GM19099 (cell line): ENCODE data around the gene CRIM1.

Experiments
- POLR2A ChIP-seq: IDR thresholded peaks from 3 replicates; pipeline ENCODE4 v1.6.1; 2011; ENCODE audit warnings: low read depth; ENCODE audit not compliant: insufficient read length; ENCODE audit errors: extremely low read depth

The CRIM1 gene

GRCh38 chr2:36539631-36540030 is 184.1 kb downstream of the CRIM1 start:
- no peak for TF ChIP-seq POLR2A

- TF ChIP-seq POLR2A, result no peak
These were observed 185.6 kb downstream of the CRIM1 start for GRCh38 chr2:36540986-36541754.

GRCh38 chr2:36541891-36542595 is 186.5 kb downstream of the CRIM1 start:
- TF ChIP-seq POLR2A, result no peak

DNA sequence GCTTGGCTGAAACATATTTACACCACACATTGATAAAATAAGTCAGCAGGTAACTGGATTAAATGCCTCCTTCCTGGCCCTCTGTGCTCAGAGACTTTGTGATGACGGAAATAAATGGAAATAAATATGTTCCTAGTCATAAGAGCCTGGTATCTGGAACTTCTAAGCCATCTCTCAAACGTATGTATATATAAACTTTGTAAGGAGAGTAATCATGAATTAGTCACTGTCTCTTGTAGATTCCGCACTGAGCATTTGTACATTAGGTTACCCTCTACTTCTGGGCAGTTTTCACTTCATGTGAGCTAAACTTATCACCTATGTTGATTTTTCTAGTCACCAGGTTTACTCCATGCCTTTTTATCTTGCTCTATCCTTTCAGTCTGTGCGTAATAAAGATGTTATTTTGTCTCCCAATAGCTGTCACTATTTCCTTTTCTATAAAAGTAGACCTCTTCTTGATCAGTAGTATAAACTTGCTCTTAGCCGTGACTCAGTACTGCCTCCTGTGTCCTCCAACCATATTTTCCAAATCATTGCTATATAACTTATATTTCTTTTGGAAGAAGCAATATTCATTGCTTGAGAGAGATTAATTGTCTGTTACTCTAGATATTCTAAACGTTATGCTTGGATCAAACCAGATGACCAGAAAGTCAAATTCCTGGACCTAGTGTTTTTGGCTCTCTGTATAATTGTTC is 189.2 kb downstream of the CRIM1 start:
- no peak for TF ChIP-seq POLR2A

GRCh38 chr2:36545871-36546416 is 190.4 kb downstream of the CRIM1 start:
- TF ChIP-seq POLR2A, result no peak

- TF ChIP-seq POLR2A, result no peak
These were observed 192.3 kb downstream of the CRIM1 start for GRCh38 chr2:36547906-36548305.

- TF ChIP-seq POLR2A, result no peak
These were observed 193.6 kb downstream of the CRIM1 start for GRCh38 chr2:36549165-36549574.

- no peak for TF ChIP-seq POLR2A
These were observed 194.4 kb downstream of the CRIM1 start for GRCh38 chr2:36550006-36550405.

- TF ChIP-seq POLR2A, result no peak
These were observed 198.1 kb downstream of the CRIM1 start for GRCh38 chr2:36553683-36554082.

GRCh38 chr2:36554531-36554930 is 199.0 kb downstream of the CRIM1 start:
- TF ChIP-seq POLR2A, result no peak

DNA sequence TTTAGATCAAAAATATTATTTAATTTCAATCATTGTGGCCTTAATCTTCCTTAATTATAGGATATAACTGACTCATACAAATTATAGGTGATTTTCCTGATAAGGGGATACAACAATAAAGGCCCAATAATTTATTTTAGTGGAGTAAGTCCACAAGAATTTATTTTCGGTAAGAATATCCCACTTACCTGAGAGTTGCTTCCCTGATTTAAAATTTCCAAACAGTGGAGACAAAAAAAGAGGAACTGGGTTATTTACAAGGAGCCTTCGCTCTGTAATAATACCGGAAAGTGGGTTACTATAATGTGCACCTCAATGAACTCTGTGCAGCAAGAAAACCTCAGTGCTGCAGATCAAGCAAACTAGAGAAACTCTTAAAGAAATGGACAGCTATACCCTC is 200.2 kb downstream of the CRIM1 start:
- no peak for TF ChIP-seq POLR2A

DNA sequence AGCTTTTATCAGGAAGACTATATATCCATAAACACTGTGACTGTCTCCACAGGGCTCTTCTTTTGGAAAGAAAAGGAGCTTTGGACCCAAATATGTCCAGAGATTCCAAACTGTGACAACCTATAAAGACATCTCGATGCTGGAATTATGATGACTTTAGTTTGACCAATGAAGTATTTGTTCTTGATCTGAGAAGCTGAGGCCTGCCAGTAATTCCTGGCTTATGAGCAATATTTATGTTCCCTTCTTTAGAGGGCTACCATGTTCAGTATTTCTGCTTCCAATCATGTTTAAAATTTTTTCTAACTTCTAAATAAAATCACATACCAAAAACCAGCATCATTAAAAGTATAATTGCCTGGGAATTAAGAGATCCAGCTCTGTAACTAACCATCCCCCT is 201.3 kb downstream of the CRIM1 start:
- TF ChIP-seq POLR2A, result no peak

DNA sequence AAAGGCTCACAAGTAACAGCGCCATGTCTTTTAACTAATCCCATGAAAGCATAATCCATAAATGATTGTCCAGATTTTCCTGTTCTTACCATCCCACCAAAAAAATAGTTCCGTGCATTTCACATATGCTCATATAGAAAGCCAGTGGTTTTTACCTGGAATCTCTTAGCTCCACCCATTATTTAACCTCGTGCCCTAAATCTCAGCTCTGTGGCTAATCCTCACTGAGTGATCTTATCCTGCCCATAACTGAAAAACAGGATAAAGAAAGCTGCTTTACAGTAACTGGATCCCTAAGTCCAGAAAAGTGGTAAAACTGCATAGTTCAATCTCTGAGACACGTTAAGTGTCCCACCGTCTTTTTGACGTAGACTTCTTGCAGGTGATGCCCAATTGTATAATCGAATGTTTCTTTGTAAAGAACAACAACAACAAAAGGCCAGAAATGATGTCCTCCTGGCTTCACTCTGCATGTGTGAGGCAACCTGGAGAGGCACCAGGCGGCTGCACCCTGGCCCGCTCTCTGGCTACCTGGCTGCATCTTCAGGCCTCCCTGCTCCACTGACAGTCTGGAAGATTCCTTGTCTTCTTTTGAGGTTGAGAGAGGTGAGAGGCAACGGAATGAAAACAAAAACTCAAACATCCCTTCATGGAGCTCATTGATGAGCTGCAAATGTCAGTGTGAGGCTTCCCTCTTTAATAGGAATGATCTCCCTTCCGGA is 203.8 kb downstream of the CRIM1 start:
- no peak for TF ChIP-seq POLR2A

- TF ChIP-seq POLR2A, result no peak
These were observed 205.1 kb downstream of the CRIM1 start for GRCh38 chr2:36560726-36561125.
